NCI-H1436 (cell line): ENCODE measurements around the gene GNAI1.

ENCODE experiments used
- DNase-seq: peaks from one replicate; lab custom pipeline; 2025; lab: John Stamatoyannopoulos, UW

GNAI1 gene

GRCh38 chr7:80134536-80135308 lies at the start of gene GNAI1:
GNAI1 (plus strand) TSS chr7:80134831; CDS start chr7:80135161, 330 bp downstream.
- peak; percentile 75 for DNase-seq

- DNase-seq = no peak
These were observed 47.4 kb upstream of the GNAI1 start for GRCh38 chr7:80087051-80087770.

GRCh38 chr7:80087771-80088170 lies 46.9 kb upstream of the GNAI1 start:
- DNase-seq = no peak

- DNase-seq = no peak
These were observed 45.9 kb upstream of the GNAI1 start for GRCh38 chr7:80088705-80089104.

GRCh38 chr7:80089366-80089765 lies 45.3 kb upstream of the GNAI1 start:
- DNase-seq = no peak

- DNase-seq = no peak
These were observed 41.3 kb upstream of the GNAI1 start for GRCh38 chr7:80093349-80093748.

GRCh38 chr7:80095545-80095944 lies 39.1 kb upstream of the GNAI1 start:
- no peak for DNase-seq

- DNase-seq = no peak
These were observed 36.9 kb upstream of the GNAI1 start for GRCh38 chr7:80097756-80098155.

- DNase-seq = no peak
These were observed 35.8 kb upstream of the GNAI1 start for GRCh38 chr7:80098795-80099194.

GRCh38 chr7:80100254-80100653 lies 34.4 kb upstream of the GNAI1 start:
- DNase-seq = no peak

GRCh38 chr7:80105701-80106408 lies 28.8 kb upstream of the GNAI1 start:
- no peak for DNase-seq

- no peak for DNase-seq
These were observed 28.0 kb upstream of the GNAI1 start for GRCh38 chr7:80106498-80107113.

- no peak for DNase-seq
These were observed 27.4 kb upstream of the GNAI1 start for GRCh38 chr7:80107278-80107677.

GRCh38 chr7:80110376-80110775 lies 24.3 kb upstream of the GNAI1 start:
- DNase-seq = no peak

GRCh38 chr7:80114159-80114558 lies 20.5 kb upstream of the GNAI1 start:
- DNase-seq = no peak

GRCh38 chr7:80124526-80125264 lies 9.9 kb upstream of the GNAI1 start:
- no peak for DNase-seq

- no peak for DNase-seq
These were observed 7.0 kb upstream of the GNAI1 start for GRCh38 chr7:80127412-80128160.

GRCh38 chr7:80128918-80129317 lies 5.7 kb upstream of the GNAI1 start:
- no peak for DNase-seq

GRCh38 chr7:80129785-80130184 lies 4.8 kb upstream of the GNAI1 start:
- no peak for DNase-seq

- no peak for DNase-seq
These were observed 2.8 kb upstream of the GNAI1 start for GRCh38 chr7:80131675-80132435.
